ENCODE measurements around the gene FSD1.

Gene FSD1

GRCh38 chr19:4305257-4305612 is 837 bp downstream of the FSD1 start:
- Histone ChIP-seq H3K27me3 (ENCODE audit: insufficient read depth, low read length, poor library complexity) (no peaks in the 10 kb centered on the region), H3K4me2 (ENCODE audit: insufficient read depth, low read length) (no peak overlapping the region)

GRCh38 chr19:4305659-4306058 is 1.3 kb downstream of the FSD1 start:
- no peak overlapping the region for H3K4me3 ChIP-seq (ENCODE audit: low read depth in 1 of 2, low read length in 2 of 2)
- H3K27me3 ChIP-seq (ENCODE audit: insufficient read depth, low read length, poor library complexity), result no peaks in the 10 kb centered on the region
- no peaks in the 10 kb centered on the region for H3K9me3 ChIP-seq (ENCODE audit: insufficient read depth, low read length, severe bottlenecking)
- H4K20me1 ChIP-seq (ENCODE audit: insufficient read depth, low read length), result no peaks in the 10 kb centered on the region
- H3K9ac ChIP-seq (ENCODE audit: low read depth, low read length), result no peak overlapping the region
- no peak overlapping the region for H2AFZ ChIP-seq (ENCODE audit: low read depth, low read length)
- no peaks in the 10 kb centered on the region for H3K79me2 ChIP-seq (ENCODE audit: insufficient read depth, low read length)
- H3K27ac ChIP-seq (ENCODE audit: low read length), result no peak overlapping the region
- no peak for TF ChIP-seq EZH2 (IDR thresholded peaks at IDR 0.05; ENCODE audit: borderline replicate concordance, low read depth, low read length, severe bottlenecking)
- TF ChIP-seq, protein P1, sequence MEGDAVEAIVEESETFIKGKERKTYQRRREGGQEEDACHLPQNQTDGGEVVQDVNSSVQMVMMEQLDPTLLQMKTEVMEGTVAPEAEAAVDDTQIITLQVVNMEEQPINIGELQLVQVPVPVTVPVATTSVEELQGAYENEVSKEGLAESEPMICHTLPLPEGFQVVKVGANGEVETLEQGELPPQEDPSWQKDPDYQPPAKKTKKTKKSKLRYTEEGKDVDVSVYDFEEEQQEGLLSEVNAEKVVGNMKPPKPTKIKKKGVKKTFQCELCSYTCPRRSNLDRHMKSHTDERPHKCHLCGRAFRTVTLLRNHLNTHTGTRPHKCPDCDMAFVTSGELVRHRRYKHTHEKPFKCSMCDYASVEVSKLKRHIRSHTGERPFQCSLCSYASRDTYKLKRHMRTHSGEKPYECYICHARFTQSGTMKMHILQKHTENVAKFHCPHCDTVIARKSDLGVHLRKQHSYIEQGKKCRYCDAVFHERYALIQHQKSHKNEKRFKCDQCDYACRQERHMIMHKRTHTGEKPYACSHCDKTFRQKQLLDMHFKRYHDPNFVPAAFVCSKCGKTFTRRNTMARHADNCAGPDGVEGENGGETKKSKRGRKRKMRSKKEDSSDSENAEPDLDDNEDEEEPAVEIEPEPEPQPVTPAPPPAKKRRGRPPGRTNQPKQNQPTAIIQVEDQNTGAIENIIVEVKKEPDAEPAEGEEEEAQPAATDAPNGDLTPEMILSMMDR (IDR thresholded peaks at IDR 0.05; ENCODE audit: borderline replicate concordance, extremely low read depth, low read length, poor library complexity, severe bottlenecking), result no peak
- ATAC-seq (ENCODE audit: insufficient read depth, low read depth), result no peak
- DNase-seq, result no peak
- peaks cover 23% of the 10 kb centered on the region for H3K4me1 ChIP-seq (ENCODE audit: insufficient read depth, low read length)
- no peaks in the 10 kb centered on the region for H3K36me3 ChIP-seq (ENCODE audit: insufficient read depth, low read length)
- H3K4me2 ChIP-seq (ENCODE audit: insufficient read depth, low read length), result no peak overlapping the region

More at GRCh38 chr19:4305257-4305612, 837 bp downstream of the FSD1 start:
- peaks cover 23% of the 10 kb centered on the region for H3K4me1 ChIP-seq (ENCODE audit: insufficient read depth, low read length)
- DNase-seq (no peak), ATAC-seq (ENCODE audit: insufficient read depth, low read depth) (no peak)
- no peak overlapping the region for H3K9ac ChIP-seq (ENCODE audit: low read depth, low read length)
- no peaks in the 10 kb centered on the region for H4K20me1 ChIP-seq (ENCODE audit: insufficient read depth, low read length)
- no peak overlapping the region for H3K4me3 ChIP-seq (ENCODE audit: low read depth in 1 of 2, low read length in 2 of 2)
- H3K36me3 ChIP-seq (ENCODE audit: insufficient read depth, low read length), result no peaks in the 10 kb centered on the region
- H3K27ac ChIP-seq (ENCODE audit: low read length), result no peak overlapping the region
- no peaks in the 10 kb centered on the region for H3K9me3 ChIP-seq (ENCODE audit: insufficient read depth, low read length, severe bottlenecking)
- TF ChIP-seq, protein P1 (IDR thresholded peaks at IDR 0.05; ENCODE audit: borderline replicate concordance, extremely low read depth, low read length, poor library complexity, severe bottlenecking), result no peak
- TF ChIP-seq EZH2 (IDR thresholded peaks at IDR 0.05; ENCODE audit: borderline replicate concordance, low read depth, low read length, severe bottlenecking), result no peak
- no peaks in the 10 kb centered on the region for H3K79me2 ChIP-seq (ENCODE audit: insufficient read depth, low read length)
- H2AFZ ChIP-seq (ENCODE audit: low read depth, low read length), result no peak overlapping the region

- no peak overlapping the region for H2AFZ ChIP-seq (ENCODE audit: low read depth, low read length)
- H4K20me1 ChIP-seq (ENCODE audit: insufficient read depth, low read length), result no peaks in the 10 kb centered on the region
- no peaks in the 10 kb centered on the region for H3K9me3 ChIP-seq (ENCODE audit: insufficient read depth, low read length, severe bottlenecking)
- TF ChIP-seq, protein P1 (IDR thresholded peaks at IDR 0.05; ENCODE audit: borderline replicate concordance, extremely low read depth, low read length, poor library complexity, severe bottlenecking), result no peak
- H3K4me2 ChIP-seq (ENCODE audit: insufficient read depth, low read length), result no peak overlapping the region
- no peaks in the 10 kb centered on the region for H3K27me3 ChIP-seq (ENCODE audit: insufficient read depth, low read length, poor library complexity)
- no peak overlapping the region for H3K27ac ChIP-seq (ENCODE audit: low read length)
- no peak; the same call in 2 of the 3 replicates for ATAC-seq (ENCODE audit: insufficient read depth, low read depth)
- no peak overlapping the region for H3K9ac ChIP-seq (ENCODE audit: low read depth, low read length)
- no peaks in the 10 kb centered on the region for H3K4me1 ChIP-seq (ENCODE audit: insufficient read depth, low read length)
- H3K4me3 ChIP-seq (ENCODE audit: low read depth in 1 of 2, low read length in 2 of 2), result no peak overlapping the region
- DNase-seq, result peak; percentile 32
- no peaks in the 10 kb centered on the region for H3K79me2 ChIP-seq (ENCODE audit: insufficient read depth, low read length)
- H3K36me3 ChIP-seq (ENCODE audit: insufficient read depth, low read length), result no peaks in the 10 kb centered on the region
These were observed 6.1 kb downstream of the FSD1 start for GRCh38 chr19:4310247-4311121.
